HG02588 (cell line): ENCODE results near the gene CCDC179.

Source experiments
- ATAC-seq: cut with Tn5 transposase; IDR thresholded peaks from one replicate; pipeline ENCODE4 v1.9.1; 2021; ENCODE audit warnings: mild to moderate bottlenecking, moderate library complexity; ENCODE audit not compliant: unreplicated experiment

Gene CCDC179

GRCh38 chr11:22808571-22809197 is 51.6 kb downstream of the CCDC179 start:
- ATAC-seq: peak; percentile 27

GRCh38 chr11:22807855-22808570 is 52.3 kb downstream of the CCDC179 start:
- peak; percentile 97 for ATAC-seq

- ATAC-seq: no peak
These were observed 52.9 kb downstream of the CCDC179 start for GRCh38 chr11:22807391-22807790.

DNA sequence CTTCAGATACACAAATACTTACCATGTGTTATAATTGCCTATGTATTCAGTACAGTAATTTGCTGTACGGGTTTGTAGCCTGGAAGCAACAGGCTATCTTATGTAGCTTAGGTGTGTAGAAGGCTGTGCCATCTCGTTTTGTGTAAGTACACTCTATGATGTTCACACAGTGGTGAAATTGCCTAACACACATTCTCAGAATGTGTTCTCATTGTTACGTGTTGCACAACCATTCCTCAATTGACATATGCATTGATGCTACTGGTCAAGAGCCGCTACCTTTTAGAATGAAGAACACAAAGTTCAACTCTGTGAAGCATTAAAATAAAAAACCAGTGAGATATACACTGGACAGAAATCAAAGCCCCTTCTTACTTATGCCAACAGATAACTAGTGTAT is 57.4 kb downstream of the CCDC179 start:
- no peak for ATAC-seq

DNA sequence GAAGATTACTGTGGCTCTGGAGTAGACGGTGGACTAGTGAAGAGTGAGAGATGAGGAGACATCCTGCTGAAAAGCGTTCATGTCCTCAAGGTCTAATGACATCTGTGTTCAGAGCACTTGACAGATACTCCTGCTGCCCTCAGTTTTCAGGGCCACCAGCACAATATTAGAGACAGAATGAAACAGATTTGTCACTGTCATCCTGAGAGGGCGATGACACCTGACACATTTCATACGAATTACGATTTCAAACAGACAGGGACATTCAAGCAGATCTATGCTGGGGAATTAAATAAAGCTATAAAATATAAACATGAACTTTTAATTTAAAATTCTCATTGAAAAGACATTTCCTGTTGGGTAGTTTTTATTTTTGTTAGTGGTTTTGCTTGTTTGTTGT is 59.8 kb downstream of the CCDC179 start:
- no peak for ATAC-seq

GRCh38 chr11:22798901-22799300 is 61.4 kb downstream of the CCDC179 start:
- ATAC-seq: no peak

DNA sequence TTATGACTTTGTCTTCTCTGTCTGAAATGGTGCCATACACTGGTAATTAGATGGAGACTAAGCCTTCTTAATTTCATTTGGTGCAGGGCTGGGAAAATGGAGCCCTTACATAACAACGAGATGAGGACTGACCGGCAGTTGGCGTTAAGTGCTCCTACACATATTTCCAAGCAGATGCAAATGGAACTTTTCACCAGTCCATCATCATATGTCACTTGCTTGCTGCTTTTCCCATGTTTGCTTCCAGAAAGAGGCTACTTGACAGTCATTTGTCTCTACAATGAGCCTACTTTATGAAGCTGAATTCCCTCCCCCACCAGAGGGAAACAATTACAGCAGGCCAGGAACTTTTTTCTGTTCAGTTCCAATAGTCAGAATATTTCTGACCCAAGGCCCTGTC is 63.2 kb downstream of the CCDC179 start:
- ATAC-seq: no peak
